HG02798 (cell line): ENCODE results near the gene FNTB.

ENCODE experiments used
- ATAC-seq: cut with Tn5 transposase; IDR thresholded peaks from one replicate; pipeline ENCODE4 v1.9.1; 2021; ENCODE audit warnings: mild to moderate bottlenecking; ENCODE audit not compliant: unreplicated experiment, poor library complexity

The FNTB gene

GRCh38 chr14:65042731-65043372, 56.2 kb downstream of the FNTB start:
- ATAC-seq, result no peak

GRCh38 chr14:65043893-65044595, 57.3 kb downstream of the FNTB start:
- no peak for ATAC-seq

- no peak for ATAC-seq
Measured at GRCh38 chr14:65044596-65044959, 57.9 kb downstream of the FNTB start.

GRCh38 chr14:65045006-65045405, 58.3 kb downstream of the FNTB start:
- ATAC-seq, result no peak

- ATAC-seq, result no peak
Measured at GRCh38 chr14:65045709-65046108, 59.0 kb downstream of the FNTB start.

GRCh38 chr14:65052832-65053231, 66.1 kb downstream of the FNTB start:
- no peak for ATAC-seq

- ATAC-seq, result no peak
Measured at GRCh38 chr14:65053466-65053865, 66.8 kb downstream of the FNTB start.

GRCh38 chr14:65054471-65055085, 67.9 kb downstream of the FNTB start:
- ATAC-seq, result no peak

- no peak for ATAC-seq
Measured at GRCh38 chr14:65057695-65058094, 71.0 kb downstream of the FNTB start.

GRCh38 chr14:65062096-65063075, 75.7 kb downstream of the FNTB start:
- ATAC-seq, result no peak

GRCh38 chr14:65065719-65066118, 79.0 kb downstream of the FNTB start:
- ATAC-seq, result no peak

- no peak for ATAC-seq
Measured at GRCh38 chr14:65069874-65070413, 83.2 kb downstream of the FNTB start.

- ATAC-seq, result peak; percentile 55
Measured at GRCh38 chr14:65070471-65070976, 83.8 kb downstream of the FNTB start.

GRCh38 chr14:65071544-65071943, 84.8 kb downstream of the FNTB start:
- ATAC-seq, result no peak

- ATAC-seq, result no peak
Measured at GRCh38 chr14:65072256-65072655, 85.6 kb downstream of the FNTB start.

GRCh38 chr14:65072937-65073336, 86.2 kb downstream of the FNTB start:
- no peak for ATAC-seq

- ATAC-seq, result no peak
Measured at GRCh38 chr14:65073605-65074201, 87.0 kb downstream of the FNTB start.

- ATAC-seq, result no peak
Measured at GRCh38 chr14:65074449-65075150, 87.9 kb downstream of the FNTB start.
